ENCODE measurements around the gene TNN.
"Not testable (repeated sequence)": the region's sequence is repeated elsewhere in the genome, so short reads cannot be mapped to it uniquely, and the experiment has no call there.

TNN gene

GRCh38 chr1:175067362-175068106 is at the start of gene TNN:
Gene TNN, plus strand, starts transcription at chr1:175067833. Its CDS starts 9,586 bp downstream, at chr1:175077419.
- DNase-seq (ENCODE audit: low spot score), result no peak

GRCh38 chr1:175019524-175019923 is 48.1 kb upstream of the TNN start:
- no peak for DNase-seq (ENCODE audit: low spot score)

GRCh38 chr1:175023043-175023921 is 44.4 kb upstream of the TNN start, which contains the start of gene MRPS14:
Gene MRPS14, minus strand, starts transcription at chr1:175023425. Its CDS starts 17 bp downstream, at chr1:175023408.
- DNase-seq (ENCODE audit: low spot score), result peak; percentile 97

- DNase-seq (ENCODE audit: low spot score), result not testable (repeated sequence)
Observed at GRCh38 chr1:175023922-175024242, 43.8 kb upstream of the TNN start.

GRCh38 chr1:175024773-175025172 is 42.9 kb upstream of the TNN start:
- DNase-seq (ENCODE audit: low spot score), result no peak

GRCh38 chr1:175033953-175034352 is 33.7 kb upstream of the TNN start:
- no peak for DNase-seq (ENCODE audit: low spot score)

GRCh38 chr1:175034775-175035174 is 32.9 kb upstream of the TNN start:
- DNase-seq (ENCODE audit: low spot score), result no peak

GRCh38 chr1:175035865-175036264 is 31.8 kb upstream of the TNN start:
- DNase-seq (ENCODE audit: low spot score), result no peak

GRCh38 chr1:175036476-175036875 is 31.2 kb upstream of the TNN start:
- no peak for DNase-seq (ENCODE audit: low spot score)

- no peak for DNase-seq (ENCODE audit: low spot score)
Observed at GRCh38 chr1:175037416-175037815, 30.2 kb upstream of the TNN start.

- no peak for DNase-seq (ENCODE audit: low spot score)
Observed at GRCh38 chr1:175040324-175040879, 27.2 kb upstream of the TNN start.

GRCh38 chr1:175042650-175043049 is 25.0 kb upstream of the TNN start:
- DNase-seq (ENCODE audit: low spot score), result no peak

GRCh38 chr1:175043824-175044223 is 23.8 kb upstream of the TNN start:
- DNase-seq (ENCODE audit: low spot score), result no peak

- not testable (repeated sequence) for DNase-seq (ENCODE audit: low spot score)
Observed at GRCh38 chr1:175044591-175044990, 23.0 kb upstream of the TNN start.

GRCh38 chr1:175045097-175045496 is 22.5 kb upstream of the TNN start:
- DNase-seq (ENCODE audit: low spot score), result no peak

GRCh38 chr1:175045519-175045918 is 22.1 kb upstream of the TNN start:
- no peak for DNase-seq (ENCODE audit: low spot score)

- no peak for DNase-seq (ENCODE audit: low spot score)
Observed at GRCh38 chr1:175050992-175051391, 16.6 kb upstream of the TNN start.

- no peak for DNase-seq (ENCODE audit: low spot score)
Observed at GRCh38 chr1:175054736-175055135, 12.9 kb upstream of the TNN start.

- DNase-seq (ENCODE audit: low spot score), result no peak
Observed at GRCh38 chr1:175062339-175062738, 5.3 kb upstream of the TNN start.

GRCh38 chr1:175062858-175063257 is 4.8 kb upstream of the TNN start:
- DNase-seq (ENCODE audit: low spot score), result no peak

- DNase-seq (ENCODE audit: low spot score), result no peak
Observed at GRCh38 chr1:175070818-175071217, 3.2 kb downstream of the TNN start.

GRCh38 chr1:175071276-175071943 is 3.8 kb downstream of the TNN start:
- no peak for DNase-seq (ENCODE audit: low spot score)
